ENCODE data around the gene LPCAT1. TPM values are rescaled to one million over a fixed set of nuclear protein-coding genes. Genes with fewer than 3 reads are reported as not detected.
"Not testable (repeated sequence)": the region's sequence is repeated elsewhere in the genome, so short reads cannot be mapped to it uniquely, and the experiment has no call there.

Gene LPCAT1
- total RNA-seq, 1 donor from 2014 or later = 7.1 TPM

- no peak for DNase-seq (ENCODE audit: low read depth)
Observed at GRCh38 chr5:1541702-1542400, 18.1 kb upstream of the LPCAT1 start.

- no peak for DNase-seq (ENCODE audit: low read depth)
Observed at GRCh38 chr5:1540831-1541701, 17.3 kb upstream of the LPCAT1 start.

- DNase-seq (ENCODE audit: low read depth) = no peak
Observed at GRCh38 chr5:1540166-1540565, 16.4 kb upstream of the LPCAT1 start.

GRCh38 chr5:1539393-1540161, 15.8 kb upstream of the LPCAT1 start:
- not testable (repeated sequence) for DNase-seq (ENCODE audit: low read depth)

- DNase-seq (ENCODE audit: low read depth) = no peak
Observed at GRCh38 chr5:1538741-1539392, 15.1 kb upstream of the LPCAT1 start.

GRCh38 chr5:1538276-1538675, 14.5 kb upstream of the LPCAT1 start:
- DNase-seq (ENCODE audit: low read depth) = no peak

GRCh38 chr5:1537603-1538154, 13.9 kb upstream of the LPCAT1 start:
- no peak for DNase-seq (ENCODE audit: low read depth)

- no peak for DNase-seq (ENCODE audit: low read depth)
Observed at GRCh38 chr5:1536871-1537602, 13.3 kb upstream of the LPCAT1 start.

- DNase-seq (ENCODE audit: low read depth) = no peak
Observed at GRCh38 chr5:1536322-1536845, 12.6 kb upstream of the LPCAT1 start.

- no peak for DNase-seq (ENCODE audit: low read depth)
Observed at GRCh38 chr5:1535646-1536045, 11.9 kb upstream of the LPCAT1 start.

- DNase-seq (ENCODE audit: low read depth) = no peak
Observed at GRCh38 chr5:1532384-1532783, 8.6 kb upstream of the LPCAT1 start.

GRCh38 chr5:1529498-1529897, 5.7 kb upstream of the LPCAT1 start:
- DNase-seq (ENCODE audit: low read depth) = no peak

- DNase-seq (ENCODE audit: low read depth) = no peak
Observed at GRCh38 chr5:1527533-1528205, 3.9 kb upstream of the LPCAT1 start.

GRCh38 chr5:1526681-1527131, 2.9 kb upstream of the LPCAT1 start:
- no peak for DNase-seq (ENCODE audit: low read depth)

- no peak for DNase-seq (ENCODE audit: low read depth)
Observed at GRCh38 chr5:1526190-1526631, 2.5 kb upstream of the LPCAT1 start.

GRCh38 chr5:1525624-1526189, 1.9 kb upstream of the LPCAT1 start:
- DNase-seq (ENCODE audit: low read depth) = no peak

- DNase-seq (ENCODE audit: low read depth) = no peak
Observed at GRCh38 chr5:1524799-1525623, 1.3 kb upstream of the LPCAT1 start.

GRCh38 chr5:1524481-1524798, 680 bp upstream of the LPCAT1 start:
- no peak for DNase-seq (ENCODE audit: low read depth)

Measured in myocyte (in vitro differentiated cells).